HG02678 (cell line): ENCODE data around the gene PIK3IP1.
"Not testable (repeated sequence)": the region's sequence is repeated elsewhere in the genome, so short reads cannot be mapped to it uniquely, and the experiment has no call there.

Experiments used
- ATAC-seq: cut with Tn5 transposase; IDR thresholded peaks from one replicate; pipeline ENCODE4 v1.9.1; 2021; ENCODE audit warnings: mild to moderate bottlenecking, moderate library complexity; ENCODE audit not compliant: unreplicated experiment

The PIK3IP1 gene

GRCh38 chr22:31292236-31292989 is at the start of gene PIK3IP1:
TSS of gene PIK3IP1 (minus strand) at chr22:31292488. CDS start at chr22:31292344, 144 bp downstream.
- peak; percentile 36 for ATAC-seq

GRCh38 chr22:31341386-31342088 is 49.2 kb upstream of the PIK3IP1 start:
- ATAC-seq = no peak

GRCh38 chr22:31340765-31341247 is 48.5 kb upstream of the PIK3IP1 start:
- ATAC-seq = no peak

- ATAC-seq = no peak
These were observed 48.1 kb upstream of the PIK3IP1 start for GRCh38 chr22:31340360-31340759.

GRCh38 chr22:31339148-31339832 is 47.0 kb upstream of the PIK3IP1 start:
- ATAC-seq = no peak

GRCh38 chr22:31337178-31337577 is 44.9 kb upstream of the PIK3IP1 start:
- ATAC-seq = no peak

GRCh38 chr22:31334329-31334728 is 42.0 kb upstream of the PIK3IP1 start:
- no peak for ATAC-seq

GRCh38 chr22:31333641-31334040 is 41.4 kb upstream of the PIK3IP1 start:
- ATAC-seq = no peak

GRCh38 chr22:31332886-31333285 is 40.6 kb upstream of the PIK3IP1 start:
- no peak for ATAC-seq

GRCh38 chr22:31332010-31332409 is 39.7 kb upstream of the PIK3IP1 start:
- no peak for ATAC-seq

GRCh38 chr22:31329453-31330215 is 37.3 kb upstream of the PIK3IP1 start:
- no peak for ATAC-seq

- ATAC-seq = no peak
These were observed 36.7 kb upstream of the PIK3IP1 start for GRCh38 chr22:31329029-31329428.

GRCh38 chr22:31328544-31328960 is 36.3 kb upstream of the PIK3IP1 start:
- no peak for ATAC-seq

- no peak for ATAC-seq
These were observed 35.7 kb upstream of the PIK3IP1 start for GRCh38 chr22:31327806-31328543.

- no peak for ATAC-seq
These were observed 34.6 kb upstream of the PIK3IP1 start for GRCh38 chr22:31326877-31327276.

GRCh38 chr22:31323578-31324550 is 31.6 kb upstream of the PIK3IP1 start:
- no peak for ATAC-seq

- no peak for ATAC-seq
These were observed 29.1 kb upstream of the PIK3IP1 start for GRCh38 chr22:31321421-31321820.

- ATAC-seq = not testable (repeated sequence)
These were observed 21.9 kb upstream of the PIK3IP1 start for GRCh38 chr22:31314220-31314619.
